A673 (cell line): Measurements from ENCODE around the gene SGMS1.

ENCODE experiments used
- EZH2 ChIP-seq: fragments of 200-600 bp; sonication (generic); IDR thresholded peaks from 2 replicates; pipeline ENCODE4 v1.6.1; 2017; ENCODE audit warnings: borderline replicate concordance, low read depth, mild to moderate bottlenecking, mixed read lengths, antibody characterized with exemption, low read length; ENCODE audit not compliant: poor library complexity, severe bottlenecking
- TF ChIP-seq, protein P1 (sequence below): fragments of 300-800, 200-600 bp; sonication (generic); conservative IDR thresholded peaks from 2 replicates; pipeline ENCODE4 v1.5.1; 2017; ENCODE audit warnings: low read depth, mild to moderate bottlenecking, antibody characterized with exemption, low read length, moderate library complexity, mixed read lengths

DNA sequence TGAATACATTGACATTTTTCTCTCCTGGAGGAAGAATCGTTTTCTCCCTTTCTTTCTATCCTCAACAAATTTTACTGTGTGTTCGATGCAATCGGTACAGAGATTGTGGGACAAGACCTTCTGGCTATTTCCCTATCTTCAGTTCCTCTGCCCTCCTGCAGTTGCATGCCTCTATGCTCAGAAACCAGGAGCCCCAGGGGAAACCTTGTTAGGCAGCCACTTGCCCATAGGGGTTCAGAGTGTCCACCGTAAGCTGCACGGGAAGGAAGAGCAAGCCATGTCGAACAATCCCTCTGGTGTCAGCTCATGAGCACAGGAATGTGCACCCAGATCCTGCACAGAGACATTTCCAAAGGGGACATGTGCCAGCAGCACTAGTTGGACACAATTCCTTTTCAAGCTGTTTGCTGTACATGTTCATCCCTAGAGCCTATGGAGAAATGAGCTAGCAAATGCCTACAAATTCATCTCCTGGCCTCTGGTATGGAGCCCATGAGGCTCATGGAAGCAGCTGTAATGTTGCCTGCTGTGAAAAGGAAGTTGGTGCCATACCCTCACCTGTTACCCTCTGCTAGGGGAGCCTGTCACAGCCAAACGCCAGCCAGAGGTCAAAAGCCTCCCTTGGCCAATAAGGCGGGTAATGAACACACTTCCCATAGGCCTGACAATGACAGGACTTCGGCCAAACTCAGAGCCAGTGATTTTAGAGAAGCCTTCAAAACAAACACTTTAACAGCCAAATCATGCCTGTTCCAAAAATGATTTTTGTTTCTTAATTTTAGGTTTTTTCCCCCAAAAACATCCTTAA is 336.6 kb downstream of the SGMS1 start:
- TF ChIP-seq, protein P1, sequence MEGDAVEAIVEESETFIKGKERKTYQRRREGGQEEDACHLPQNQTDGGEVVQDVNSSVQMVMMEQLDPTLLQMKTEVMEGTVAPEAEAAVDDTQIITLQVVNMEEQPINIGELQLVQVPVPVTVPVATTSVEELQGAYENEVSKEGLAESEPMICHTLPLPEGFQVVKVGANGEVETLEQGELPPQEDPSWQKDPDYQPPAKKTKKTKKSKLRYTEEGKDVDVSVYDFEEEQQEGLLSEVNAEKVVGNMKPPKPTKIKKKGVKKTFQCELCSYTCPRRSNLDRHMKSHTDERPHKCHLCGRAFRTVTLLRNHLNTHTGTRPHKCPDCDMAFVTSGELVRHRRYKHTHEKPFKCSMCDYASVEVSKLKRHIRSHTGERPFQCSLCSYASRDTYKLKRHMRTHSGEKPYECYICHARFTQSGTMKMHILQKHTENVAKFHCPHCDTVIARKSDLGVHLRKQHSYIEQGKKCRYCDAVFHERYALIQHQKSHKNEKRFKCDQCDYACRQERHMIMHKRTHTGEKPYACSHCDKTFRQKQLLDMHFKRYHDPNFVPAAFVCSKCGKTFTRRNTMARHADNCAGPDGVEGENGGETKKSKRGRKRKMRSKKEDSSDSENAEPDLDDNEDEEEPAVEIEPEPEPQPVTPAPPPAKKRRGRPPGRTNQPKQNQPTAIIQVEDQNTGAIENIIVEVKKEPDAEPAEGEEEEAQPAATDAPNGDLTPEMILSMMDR, result no peak
- TF ChIP-seq EZH2, result no peak
